Neural progenitor cell (in vitro differentiated cells): ENCODE measurements around the gene SYT7. TPM values are rescaled to one million over a fixed set of nuclear protein-coding genes. Genes with fewer than 3 reads are reported as not detected.
A peak's percentile ranks its signal among the peaks of the same experiment; 100 is the strongest.

ENCODE experiments used
- DNase-seq: peaks from one replicate; pipeline ENCODE4 v3.0.0-alpha.2; 2016; ENCODE audit warnings: low spot score
- H2AFZ ChIP-seq: fragments of 200-600 bp; sonication (generic); replicated peaks from 2 replicates; pipeline ENCODE4 v1.6.1; 2016; ENCODE audit warnings: antibody characterized with exemption
- H3F3A ChIP-seq: fragments of 200-600 bp; sonication (generic); 2 replicates; pipeline ENCODE4 v1.6.1; 2016; ENCODE audit warnings: antibody characterized with exemption, low read depth
- H3K27ac ChIP-seq: fragments of 200-600 bp; sonication (generic); 2 replicates; pipeline ENCODE4 v1.5.1; 2016; ENCODE audit warnings: mild to moderate bottlenecking
- H3K27me3 ChIP-seq: fragments of 200-600 bp; sonication (generic); 2 replicates; pipeline ENCODE4 v1.6.1; 2016; ENCODE audit warnings: mild to moderate bottlenecking, moderate library complexity
- H3K36me3 ChIP-seq: fragments of 200-600 bp; sonication (generic); 2 replicates; pipeline ENCODE4 v1.5.1; 2016
- H3K4me1 ChIP-seq: fragments of 200-600 bp; sonication (generic); 2 replicates; pipeline ENCODE4 v1.6.1; 2016; ENCODE audit warnings: mixed run types
- H3K4me2 ChIP-seq: fragments of 200-600 bp; sonication (generic); 2 replicates; pipeline ENCODE4 v1.6.1; 2016
- H3K4me3 ChIP-seq: fragments of 200-600 bp; sonication (generic); 2 replicates; pipeline ENCODE4 v1.5.1; 2016
- H3K79me2 ChIP-seq: fragments of 200-600 bp; sonication (generic); 2 replicates; pipeline ENCODE4 v1.6.1; 2016; ENCODE audit warnings: low read depth
- H3K9ac ChIP-seq: fragments of 200-600 bp; sonication (generic); 2 replicates; pipeline ENCODE4 v1.6.1; 2016
- H3K9me3 ChIP-seq: fragments of 200-600 bp; sonication (generic); 2 replicates; pipeline ENCODE4 v1.5.1; 2016; ENCODE audit warnings: low read depth
- H4K20me1 ChIP-seq: fragments of 200-600 bp; sonication (generic); 2 replicates; pipeline ENCODE4 v1.6.1; 2016; ENCODE audit warnings: low read depth
- H3K27ac Mint-ChIP-seq: 3 replicates; pipeline ENCODE4 v1.8.0; 2021; ENCODE audit warnings: mixed read lengths
- H3K27me3 Mint-ChIP-seq: 2 replicates; pipeline ENCODE4 v1.8.0; 2022; ENCODE audit warnings: low read depth, mild to moderate bottlenecking, inconsistent platforms, moderate library complexity, mixed read lengths; ENCODE audit not compliant: insufficient read depth
- H3K36me3 Mint-ChIP-seq: 3 replicates; pipeline ENCODE4 v1.8.0; 2021; ENCODE audit warnings: mixed read lengths
- H3K4me1 Mint-ChIP-seq: 3 replicates; pipeline ENCODE4 v1.8.0; 2021; ENCODE audit warnings: mixed read lengths
- H3K4me3 Mint-ChIP-seq: 3 replicates; pipeline ENCODE4 v1.8.0; 2021; ENCODE audit warnings: mild to moderate bottlenecking, moderate library complexity, mixed read lengths
- H3K9me3 Mint-ChIP-seq: 3 replicates; pipeline ENCODE4 v1.8.0; 2020; ENCODE audit warnings: mixed read lengths
- EZH2 ChIP-seq: fragments of 200-600 bp; sonication (generic); IDR thresholded peaks from 2 replicates; pipeline ENCODE4 v1.6.1; 2017; ENCODE audit warnings: antibody characterized with exemption, mild to moderate bottlenecking, moderate library complexity
- EZH2phosphoT487 ChIP-seq: fragments of 200-600 bp; sonication (generic); IDR thresholded peaks from 2 replicates; pipeline ENCODE4 v1.6.1; 2017; ENCODE audit warnings: antibody characterized with exemption
- total RNA-seq: library from RNA; depleted of rRNA; stranded (reverse); fragments of >200 nt; gene quantifications from 2 replicates; pipeline ENCODE4 v1.2.3, GENCODE V29; 2015; ENCODE audit warnings: low replicate concordance
- TF ChIP-seq, protein P1 (sequence below): fragments of 200-600 bp; sonication (generic); IDR thresholded peaks from 2 replicates; pipeline ENCODE4 v1.5.1; 2017; ENCODE audit warnings: antibody characterized with exemption, mild to moderate bottlenecking

SYT7 gene
- total RNA-seq, 1 donor from 2014 or later = 0.73 TPM

DNA sequence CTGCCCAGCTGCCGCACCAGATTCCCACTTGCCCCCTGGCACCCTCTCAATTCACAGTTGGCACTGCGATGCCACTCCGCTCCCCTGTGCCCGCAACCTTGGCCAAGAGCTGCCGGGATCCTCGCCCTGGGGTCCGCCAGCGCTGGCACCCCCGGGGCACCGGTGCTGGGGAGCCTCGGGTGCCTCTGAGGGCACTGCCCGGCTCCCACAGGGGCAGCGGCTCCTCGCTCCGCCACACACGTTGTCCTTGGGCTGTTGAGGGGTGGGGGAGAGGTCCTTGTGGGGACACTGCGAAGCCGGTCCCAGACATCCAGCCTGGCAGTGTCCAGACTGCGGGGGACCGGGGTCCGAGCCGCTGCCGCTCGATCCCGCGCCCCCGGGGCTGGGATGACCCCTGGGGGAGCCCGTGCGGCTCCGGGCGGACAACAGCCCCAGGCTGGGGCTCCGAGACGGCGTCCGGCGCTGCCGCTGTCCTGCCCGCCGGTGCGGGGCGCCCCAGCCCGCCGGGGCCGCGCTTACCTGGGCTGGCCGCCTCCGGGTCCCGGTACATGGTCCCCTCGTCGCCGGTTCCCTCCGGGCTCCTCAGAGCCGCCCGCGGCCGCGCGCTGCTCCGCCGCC lies 496 bp downstream of the SYT7 start:
- Mint-ChIP-seq H3K4me1 (peaks cover 39% of the 10 kb centered on the region), H3K9me3 (no peaks in the 10 kb centered on the region), H3K27ac (no peak overlapping the region), H3K36me3 (no peaks in the 10 kb centered on the region), H3K27me3 (peaks cover 48% of the 10 kb centered on the region), H3K4me3 (peak overlapping the region; percentile 82)
- Histone ChIP-seq H3F3A (no peaks in the 10 kb centered on the region), H3K4me3 (peak overlapping the region; percentile 59), H3K27me3 (peaks cover 61% of the 10 kb centered on the region), H3K4me1 (peaks cover 41% of the 10 kb centered on the region), H3K9ac (no peak overlapping the region), H3K36me3 (no peaks in the 10 kb centered on the region), H3K79me2 (no peaks in the 10 kb centered on the region), H3K4me2 (peak overlapping the region; percentile 84), H4K20me1 (peaks cover 22% of the 10 kb centered on the region), H3K27ac (no peak overlapping the region), H2AFZ (no peak overlapping the region), H3K9me3 (no peaks in the 10 kb centered on the region)
- TF ChIP-seq EZH2 (peak; percentile 69), EZH2phosphoT487 (peak; percentile 56)
- TF ChIP-seq, protein P1, sequence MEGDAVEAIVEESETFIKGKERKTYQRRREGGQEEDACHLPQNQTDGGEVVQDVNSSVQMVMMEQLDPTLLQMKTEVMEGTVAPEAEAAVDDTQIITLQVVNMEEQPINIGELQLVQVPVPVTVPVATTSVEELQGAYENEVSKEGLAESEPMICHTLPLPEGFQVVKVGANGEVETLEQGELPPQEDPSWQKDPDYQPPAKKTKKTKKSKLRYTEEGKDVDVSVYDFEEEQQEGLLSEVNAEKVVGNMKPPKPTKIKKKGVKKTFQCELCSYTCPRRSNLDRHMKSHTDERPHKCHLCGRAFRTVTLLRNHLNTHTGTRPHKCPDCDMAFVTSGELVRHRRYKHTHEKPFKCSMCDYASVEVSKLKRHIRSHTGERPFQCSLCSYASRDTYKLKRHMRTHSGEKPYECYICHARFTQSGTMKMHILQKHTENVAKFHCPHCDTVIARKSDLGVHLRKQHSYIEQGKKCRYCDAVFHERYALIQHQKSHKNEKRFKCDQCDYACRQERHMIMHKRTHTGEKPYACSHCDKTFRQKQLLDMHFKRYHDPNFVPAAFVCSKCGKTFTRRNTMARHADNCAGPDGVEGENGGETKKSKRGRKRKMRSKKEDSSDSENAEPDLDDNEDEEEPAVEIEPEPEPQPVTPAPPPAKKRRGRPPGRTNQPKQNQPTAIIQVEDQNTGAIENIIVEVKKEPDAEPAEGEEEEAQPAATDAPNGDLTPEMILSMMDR = peak; percentile 29
- peak; percentile 45 for DNase-seq

DNA sequence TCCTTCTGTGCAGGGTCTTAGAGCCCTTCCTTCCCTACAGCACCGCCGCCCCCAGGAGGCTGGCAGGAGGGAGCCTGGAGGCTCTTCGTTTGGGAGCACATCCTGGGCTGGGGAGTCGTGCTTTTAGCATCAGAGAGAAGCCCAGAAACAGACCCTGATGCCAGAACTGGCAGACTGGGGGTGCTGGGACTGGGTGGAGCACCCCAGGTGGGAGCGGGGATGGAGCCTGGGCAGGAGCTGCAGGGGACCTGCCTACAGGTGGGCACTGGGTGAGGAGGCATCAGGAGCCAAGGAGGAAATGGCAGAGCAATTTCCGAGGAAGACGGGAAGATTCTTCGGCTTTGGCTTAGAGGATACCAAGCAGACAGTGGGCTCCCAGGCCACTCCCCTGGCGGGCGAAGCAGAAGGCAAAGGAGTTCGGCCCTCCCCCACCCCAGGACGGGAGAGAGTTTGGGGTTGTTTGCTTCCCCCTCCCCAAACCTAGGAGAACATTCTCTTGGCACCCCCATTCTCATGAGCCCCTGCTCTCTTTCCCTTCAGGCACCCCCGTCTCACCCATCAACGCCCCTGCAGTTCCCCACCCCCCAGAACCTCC lies 1.1 kb downstream of the SYT7 start:
- TF ChIP-seq, protein P1 = no peak
- TF ChIP-seq EZH2 (peak; percentile 4), EZH2phosphoT487 (no peak)
- no peaks in the 10 kb centered on the region for H3K9me3 ChIP-seq
- H3K79me2 ChIP-seq = no peaks in the 10 kb centered on the region
- no peaks in the 10 kb centered on the region for H3K36me3 Mint-ChIP-seq
- H3K4me3 Mint-ChIP-seq = peak overlapping the region; percentile 82
- peak overlapping the region; percentile 59 for H3K4me3 ChIP-seq
- H3K27me3 ChIP-seq = peaks cover 55% of the 10 kb centered on the region
- no peak overlapping the region for H3K9ac ChIP-seq
- H3K27me3 Mint-ChIP-seq = peaks cover 42% of the 10 kb centered on the region
- no peak overlapping the region for H3K27ac Mint-ChIP-seq
- H3K9me3 Mint-ChIP-seq = no peaks in the 10 kb centered on the region
- peak overlapping the region; percentile 84 for H3K4me2 ChIP-seq
- peaks cover 47% of the 10 kb centered on the region for H3K4me1 ChIP-seq
- no peaks in the 10 kb centered on the region for H3F3A ChIP-seq
- peak; percentile 40 for DNase-seq
- H3K4me1 Mint-ChIP-seq = peaks cover 44% of the 10 kb centered on the region
- no peak overlapping the region for H3K27ac ChIP-seq
- H4K20me1 ChIP-seq = peaks cover 22% of the 10 kb centered on the region
- no peaks in the 10 kb centered on the region for H3K36me3 ChIP-seq
- H2AFZ ChIP-seq = no peak overlapping the region

DNA sequence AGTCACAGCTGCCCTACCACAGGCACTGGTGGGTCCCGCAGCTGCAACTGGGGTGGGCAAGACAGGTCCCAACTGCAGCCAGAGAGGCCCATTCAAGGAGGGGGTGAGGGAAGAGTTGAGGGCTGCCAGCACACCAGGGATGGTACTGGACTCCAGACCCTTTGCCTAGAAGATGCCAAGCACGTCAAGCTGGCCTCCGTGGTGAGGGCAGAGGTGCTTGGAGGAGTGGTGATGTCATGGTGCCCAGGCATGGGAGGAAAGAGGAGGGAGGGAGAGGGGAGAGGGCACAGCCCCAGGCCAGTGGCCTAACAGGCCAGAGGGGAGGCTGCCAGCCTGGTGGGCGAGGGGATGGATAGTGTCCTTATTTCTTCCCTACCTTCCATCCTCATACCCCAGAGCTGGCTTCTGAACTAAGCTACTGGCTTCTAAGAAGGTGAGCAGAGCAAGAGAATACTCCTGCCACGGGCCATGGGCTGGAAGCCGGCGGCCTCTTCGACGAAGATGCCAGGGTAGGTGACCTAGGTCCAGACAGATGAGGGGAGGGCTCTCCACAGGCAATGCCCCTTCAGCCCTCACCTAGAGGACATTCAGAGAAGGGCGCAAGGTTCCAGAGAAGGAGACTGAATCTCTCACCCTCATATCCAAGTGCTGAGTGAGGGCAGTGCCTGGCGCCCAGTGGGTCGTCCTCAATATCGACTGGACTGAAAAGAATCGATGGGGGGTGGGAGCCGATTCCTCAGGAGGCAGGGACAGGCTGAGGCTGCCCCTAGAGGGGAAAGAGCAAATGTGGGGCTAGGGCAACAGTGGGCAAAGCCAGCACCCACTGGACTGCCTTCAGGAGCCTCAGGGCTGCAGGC lies 1.8 kb downstream of the SYT7 start:
- Histone ChIP-seq H3K9me3 (no peaks in the 10 kb centered on the region), H3K27ac (no peak overlapping the region), H2AFZ (no peak overlapping the region), H3K4me1 (peaks cover 47% of the 10 kb centered on the region), H3K9ac (no peak overlapping the region), H3K36me3 (no peaks in the 10 kb centered on the region), H3K27me3 (peaks cover 51% of the 10 kb centered on the region), H3K4me2 (peak overlapping the region; percentile 84), H3K4me3 (no peak overlapping the region), H4K20me1 (peaks cover 22% of the 10 kb centered on the region), H3K79me2 (no peaks in the 10 kb centered on the region), H3F3A (no peaks in the 10 kb centered on the region)
- no peaks in the 10 kb centered on the region for H3K36me3 Mint-ChIP-seq
- DNase-seq = peak; percentile 41
- peaks cover 44% of the 10 kb centered on the region for H3K4me1 Mint-ChIP-seq
- H3K27ac Mint-ChIP-seq = no peak overlapping the region
- H3K4me3 Mint-ChIP-seq = peak overlapping the region; percentile 82
- no peak for TF ChIP-seq EZH2
- no peak for TF ChIP-seq EZH2phosphoT487
- TF ChIP-seq, protein P1 = peak; percentile 28
- no peaks in the 10 kb centered on the region for H3K9me3 Mint-ChIP-seq
- peaks cover 40% of the 10 kb centered on the region for H3K27me3 Mint-ChIP-seq
